Sigmoid colon (tissue), 7 donors: Measurements from ENCODE around the gene NSA2. TPM values are rescaled to one million over a fixed set of nuclear protein-coding genes. Genes with fewer than 3 reads are reported as not detected.
"Not testable (repeated sequence)": the region's sequence is repeated elsewhere in the genome, so short reads cannot be mapped to it uniquely, and the experiment has no call there.

ENCODE experiments used
- DNase-seq: peaks from one replicate; pipeline ENCODE4 v3.0.0-alpha.2; 2019
- H3K27ac ChIP-seq, 4 donors: fragments of 200-600 bp; sonication (generic); one replicate each; pipeline ENCODE4 v1.5.1; 2016 to 2019; ENCODE audit warnings: mild to moderate bottlenecking in 1 of 4
- H3K27me3 ChIP-seq, 3 donors: fragments of 200-600 bp; sonication (generic); one replicate each; pipeline ENCODE4 v1.5.1; 2019; ENCODE audit warnings: mild to moderate bottlenecking in 1 of 3
- H3K36me3 ChIP-seq, 4 donors: fragments of 200-600 bp; sonication (generic); one replicate each; pipeline ENCODE4 v1.5.1; 2016 to 2019
- H3K4me1 ChIP-seq, 4 donors: fragments of 200-600 bp; sonication (generic); one replicate each; pipeline ENCODE4 v1.5.1; 2017 to 2019
- H3K4me3 ChIP-seq, 4 donors: fragments of 200-600 bp; sonication (generic); one replicate each; pipeline ENCODE4 v1.5.1; 2017 to 2019; ENCODE audit warnings: mild to moderate bottlenecking in 2 of 4, moderate library complexity in 1 of 4
- H3K9me3 ChIP-seq, 4 donors: fragments of 200-600 bp in 3 of 4; sonication (generic) in 3 of 4; one replicate each; pipeline versions ENCODE4 v1.5.1 to v1.6.1; 2013 to 2019
- CTCF ChIP-seq, 4 experiments: fragments of 450-650 bp in 3 of 4; fragments of 200-600 bp in 1 of 4; IDR thresholded peaks; one replicate each; pipeline ENCODE4 v1.5.1; 2016 to 2019; ENCODE audit warnings: antibody characterized with exemption in 4 of 4, mild to moderate bottlenecking in 3 of 4, moderate library complexity in 2 of 4
- EP300 ChIP-seq, 4 donors: sonication (generic); formaldehyde crosslinking; IDR thresholded peaks; one replicate each; pipeline ENCODE4 v1.6.1; 2017; ENCODE audit warnings: antibody characterized with exemption in 4 of 4
- POLR2A ChIP-seq, 2 donors: fragments of 450-650 bp; IDR thresholded peaks; one replicate each; pipeline ENCODE4 v1.6.1; 2016; ENCODE audit warnings: antibody characterized with exemption in 2 of 2, mild to moderate bottlenecking in 2 of 2, moderate library complexity in 2 of 2
- POLR2AphosphoS5 ChIP-seq, 4 donors: sonication (generic); formaldehyde crosslinking; IDR thresholded peaks; one replicate each; pipeline ENCODE4 v1.6.1; 2017; ENCODE audit warnings: antibody characterized with exemption in 4 of 4
- WGBS, 2 donors: extraction: QIAGEN DNeasy Blood & Tissue Kit; methylation state at CpG; one replicate each; pipeline ENCODE4 v1.1.7; 2013; 5-methylcytosine and 5-hydroxymethylcytosine counted together
- intact Hi-C: fragments of 100-400 bp; cut with DNase I; formaldehyde crosslinking; loops from one replicate; pipeline ENCODE4 v1.15.1; 2023
- polyA plus RNA-seq, 3 donors: library from polyadenylated mRNA; stranded (reverse); fragments of 200-250 nt; gene quantifications; one replicate each; pipeline ENCODE4 v1.2.3, GENCODE V29; 2013
- total RNA-seq, 4 donors: library from RNA; depleted of rRNA; stranded (reverse); fragments of >200 nt; gene quantifications; one replicate each; pipeline ENCODE4 v1.1.0, GENCODE V29; 2016
- donor health status: healthy with polysubstance abuse.
- donor health status: Bipolar disorder and iron deficiency.
- donor health status: healthy.

NSA2 gene
- total and polyA plus RNA-seq, 7 donors = 106 to 182 (median 157) TPM

GRCh38 chr5:74778609-74779008 is 11.6 kb downstream of the NSA2 start:
- intact Hi-C loops = no loop called here
- TF ChIP-seq EP300 (IDR thresholded peaks at IDR 0.05) (no peak), POLR2A (IDR thresholded peaks at IDR 0.05) (no peak), CTCF (IDR thresholded peaks at IDR 0.05) (no peak)
- Histone ChIP-seq H3K27me3 (no peaks in the 10 kb centered on the region), H3K4me3 (no peak overlapping the region), H3K36me3 (peaks cover 0 to 53% (median 20%) of the 10 kb centered on the region in 4 donors), H3K4me1 (no peaks in the 10 kb centered on the region), H3K9me3 (no peaks in the 10 kb centered on the region), H3K27ac (no peak overlapping the region)
- DNase-seq = no peak
- 21 to 70% methylated on average over 2 of the region's 2 CpGs for WGBS, 2 donors

- no peak overlapping the region for H3K4me3 ChIP-seq
- no peaks in the 10 kb centered on the region for H3K4me1 ChIP-seq
- no peak overlapping the region for H3K27ac ChIP-seq
- TF ChIP-seq POLR2A (IDR thresholded peaks at IDR 0.05) (no peak), EP300 (IDR thresholded peaks at IDR 0.05) (no peak), POLR2AphosphoS5 (IDR thresholded peaks at IDR 0.05) (no peak), CTCF (IDR thresholded peaks at IDR 0.05) (no peak)
- H3K9me3 ChIP-seq = no peaks in the 10 kb centered on the region
- 58 to 90% methylated on average over 6 of the region's 6 CpGs for WGBS, 2 donors
- no peaks in the 10 kb centered on the region for H3K36me3 ChIP-seq
- no peaks in the 10 kb centered on the region for H3K27me3 ChIP-seq
- intact Hi-C loops = no loop called here
- no peak for DNase-seq
These were observed 19.8 kb downstream of the NSA2 start for GRCh38 chr5:74786851-74787250.

GRCh38 chr5:74787424-74787823 is 20.4 kb downstream of the NSA2 start:
- intact Hi-C loops = no loop called here
- no peaks in the 10 kb centered on the region for H3K36me3 ChIP-seq
- WGBS, 2 donors = 93 to 96% methylated on average over 6 of the region's 6 CpGs

GRCh38 chr5:74791669-74792068 is 24.6 kb downstream of the NSA2 start:
- H3K27ac ChIP-seq, H3K4me1 ChIP-seq, DNase-seq, intact Hi-C loops, H3K9me3 ChIP-seq, H3K27me3 ChIP-seq, H3K4me3 ChIP-seq, H3K36me3 ChIP-seq: not testable (repeated sequence)
- WGBS, 2 donors = 93 to 94% methylated on average over 3 of the region's 3 CpGs

More at GRCh38 chr5:74787424-74787823, 20.4 kb downstream of the NSA2 start:
- Histone ChIP-seq H3K9me3 (no peaks in the 10 kb centered on the region), H3K27ac (no peak overlapping the region), H3K27me3 (no peaks in the 10 kb centered on the region), H3K4me3 (no peak overlapping the region), H3K4me1 (no peaks in the 10 kb centered on the region)
- no peak for TF ChIP-seq CTCF (IDR thresholded peaks at IDR 0.05)
- TF ChIP-seq POLR2A (IDR thresholded peaks at IDR 0.05) = no peak
- TF ChIP-seq POLR2AphosphoS5 (IDR thresholded peaks at IDR 0.05) = no peak
- no peak for TF ChIP-seq EP300 (IDR thresholded peaks at IDR 0.05)
- DNase-seq = no peak

- WGBS, 2 donors = 93 to 94% methylated on average over 21 of the region's 21 CpGs
- no peaks in the 10 kb centered on the region for H3K4me1 ChIP-seq
- intact Hi-C loops = no loop called here
- no peak for DNase-seq
- no peak overlapping the region for H3K27ac ChIP-seq
- no peaks in the 10 kb centered on the region for H3K36me3 ChIP-seq
- H3K27me3 ChIP-seq = no peaks in the 10 kb centered on the region
- H3K9me3 ChIP-seq = no peaks in the 10 kb centered on the region
- no peak for TF ChIP-seq EP300 (IDR thresholded peaks at IDR 0.05)
- TF ChIP-seq POLR2A (IDR thresholded peaks at IDR 0.05) = no peak
- TF ChIP-seq CTCF (IDR thresholded peaks at IDR 0.05) = no peak
- TF ChIP-seq POLR2AphosphoS5 (IDR thresholded peaks at IDR 0.05) = no peak
- H3K4me3 ChIP-seq = no peak overlapping the region
These were observed 32.2 kb downstream of the NSA2 start for GRCh38 chr5:74798977-74799911.
